HCT116 (cell line): Measurements from ENCODE around the gene CCSER1.
"Not testable (repeated sequence)": the region's sequence is repeated elsewhere in the genome, so short reads cannot be mapped to it uniquely, and the experiment has no call there.

Experiments
- CEBPB ChIP-seq: IDR thresholded peaks from 2 replicates; pipeline ENCODE4 v1.6.1; 2012; ENCODE audit warnings: low read depth
- EGR1 ChIP-seq: IDR thresholded peaks from 2 replicates; pipeline ENCODE4 v1.6.1; 2012; ENCODE audit warnings: low read depth
- EZH2 ChIP-seq: fragments of 200-600 bp; sonication (generic); IDR thresholded peaks from 2 replicates; pipeline ENCODE4 v1.6.1; 2017; ENCODE audit warnings: antibody characterized with exemption, mixed run types
- EZH2phosphoT487 ChIP-seq: fragments of 200-600 bp; IDR thresholded peaks from 2 replicates; pipeline ENCODE4 v1.6.1; 2018; ENCODE audit warnings: antibody characterized with exemption, borderline replicate concordance
- POLR2A ChIP-seq: IDR thresholded peaks from 2 replicates; pipeline ENCODE4 v1.7.0; 2011; ENCODE audit warnings: borderline replicate concordance; ENCODE audit not compliant: insufficient read depth, insufficient read length; ENCODE audit errors: extremely low read depth
- POLR2AphosphoS5 ChIP-seq: IDR thresholded peaks from 2 replicates; pipeline ENCODE4 v1.6.1; 2011; ENCODE audit warnings: mild to moderate bottlenecking, low read depth, low read length, moderate library complexity
- RAD21 ChIP-seq: IDR thresholded peaks from 2 replicates; pipeline ENCODE4 v1.6.1; 2012; ENCODE audit warnings: low read depth, mild to moderate bottlenecking
- SIN3A ChIP-seq: IDR thresholded peaks from 2 replicates; pipeline ENCODE4 v1.6.1; 2012; ENCODE audit warnings: low read depth
- SP1 ChIP-seq: IDR thresholded peaks from 2 replicates; pipeline ENCODE4 v1.6.1; 2012; ENCODE audit warnings: low read depth
- ZFX ChIP-seq: fragments of 450-650 bp; IDR thresholded peaks from 2 replicates; pipeline ENCODE4 v1.6.1; 2017
- TF ChIP-seq, protein P1 (sequence below), 3 experiments: fragments of 200-600 bp in 1 of 3; sonication (generic) in 1 of 3; IDR thresholded peaks in 2 of 3; conservative IDR thresholded peaks in 1 of 3; 2 replicates each; pipeline ENCODE4 v1.5.1; 2012 to 2017; ENCODE audit warnings: low read depth in 2 of 3, low read length in 2 of 3, antibody characterized with exemption in 1 of 3, borderline replicate concordance in 1 of 3, control low read depth in 1 of 3, mild to moderate bottlenecking in 1 of 3, mixed read lengths in 1 of 3, mixed run types in 1 of 3, moderate library complexity in 1 of 3; ENCODE audit not compliant: insufficient read depth in 1 of 3
- TF ChIP-seq, protein P2 (sequence below): IDR thresholded peaks from 2 replicates; pipeline ENCODE4 v1.6.1; 2012
- TF ChIP-seq, protein P3 (sequence below): IDR thresholded peaks from 2 replicates; pipeline ENCODE4 v1.6.1; 2012; ENCODE audit warnings: low read depth

DNA sequence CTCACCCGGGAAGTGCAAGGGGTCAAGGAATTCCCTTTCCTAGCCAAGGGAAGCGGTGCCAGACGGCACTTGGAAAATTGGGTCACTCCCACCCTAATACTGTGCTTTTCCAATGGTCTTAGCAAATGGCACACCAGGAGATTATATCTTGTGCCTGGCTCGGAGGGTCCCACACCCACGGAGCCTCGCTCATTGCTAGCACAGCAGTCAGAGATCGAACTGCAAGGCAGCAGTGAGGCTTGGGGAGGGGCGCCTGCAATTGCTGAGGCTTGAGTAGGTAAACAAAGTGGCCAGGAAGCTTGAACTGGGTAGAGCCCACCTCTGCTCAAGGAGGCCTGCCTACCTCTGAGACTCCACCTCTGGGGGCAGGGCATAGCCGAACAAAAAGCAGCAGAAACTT is 1335.4 kb downstream of the CCSER1 start:
- not testable (repeated sequence) for TF ChIP-seq POLR2A, EGR1, POLR2AphosphoS5, SP1, CEBPB, SIN3A, RAD21, EZH2, ZFX, EZH2phosphoT487
- TF ChIP-seq, protein P1, sequence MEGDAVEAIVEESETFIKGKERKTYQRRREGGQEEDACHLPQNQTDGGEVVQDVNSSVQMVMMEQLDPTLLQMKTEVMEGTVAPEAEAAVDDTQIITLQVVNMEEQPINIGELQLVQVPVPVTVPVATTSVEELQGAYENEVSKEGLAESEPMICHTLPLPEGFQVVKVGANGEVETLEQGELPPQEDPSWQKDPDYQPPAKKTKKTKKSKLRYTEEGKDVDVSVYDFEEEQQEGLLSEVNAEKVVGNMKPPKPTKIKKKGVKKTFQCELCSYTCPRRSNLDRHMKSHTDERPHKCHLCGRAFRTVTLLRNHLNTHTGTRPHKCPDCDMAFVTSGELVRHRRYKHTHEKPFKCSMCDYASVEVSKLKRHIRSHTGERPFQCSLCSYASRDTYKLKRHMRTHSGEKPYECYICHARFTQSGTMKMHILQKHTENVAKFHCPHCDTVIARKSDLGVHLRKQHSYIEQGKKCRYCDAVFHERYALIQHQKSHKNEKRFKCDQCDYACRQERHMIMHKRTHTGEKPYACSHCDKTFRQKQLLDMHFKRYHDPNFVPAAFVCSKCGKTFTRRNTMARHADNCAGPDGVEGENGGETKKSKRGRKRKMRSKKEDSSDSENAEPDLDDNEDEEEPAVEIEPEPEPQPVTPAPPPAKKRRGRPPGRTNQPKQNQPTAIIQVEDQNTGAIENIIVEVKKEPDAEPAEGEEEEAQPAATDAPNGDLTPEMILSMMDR (IDR thresholded peaks at IDR 0.05 in 2 of 3, conservative IDR thresholded peaks at IDR 0.05 in 1 of 3; ENCODE audit: borderline replicate concordance in 1 of 3, insufficient read depth in 1 of 3, low read depth in 2 of 3, low read length in 2 of 3): not testable (repeated sequence)
- TF ChIP-seq, protein P2, sequence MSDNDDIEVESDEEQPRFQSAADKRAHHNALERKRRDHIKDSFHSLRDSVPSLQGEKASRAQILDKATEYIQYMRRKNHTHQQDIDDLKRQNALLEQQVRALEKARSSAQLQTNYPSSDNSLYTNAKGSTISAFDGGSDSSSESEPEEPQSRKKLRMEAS: not testable (repeated sequence)
- TF ChIP-seq, protein P3, sequence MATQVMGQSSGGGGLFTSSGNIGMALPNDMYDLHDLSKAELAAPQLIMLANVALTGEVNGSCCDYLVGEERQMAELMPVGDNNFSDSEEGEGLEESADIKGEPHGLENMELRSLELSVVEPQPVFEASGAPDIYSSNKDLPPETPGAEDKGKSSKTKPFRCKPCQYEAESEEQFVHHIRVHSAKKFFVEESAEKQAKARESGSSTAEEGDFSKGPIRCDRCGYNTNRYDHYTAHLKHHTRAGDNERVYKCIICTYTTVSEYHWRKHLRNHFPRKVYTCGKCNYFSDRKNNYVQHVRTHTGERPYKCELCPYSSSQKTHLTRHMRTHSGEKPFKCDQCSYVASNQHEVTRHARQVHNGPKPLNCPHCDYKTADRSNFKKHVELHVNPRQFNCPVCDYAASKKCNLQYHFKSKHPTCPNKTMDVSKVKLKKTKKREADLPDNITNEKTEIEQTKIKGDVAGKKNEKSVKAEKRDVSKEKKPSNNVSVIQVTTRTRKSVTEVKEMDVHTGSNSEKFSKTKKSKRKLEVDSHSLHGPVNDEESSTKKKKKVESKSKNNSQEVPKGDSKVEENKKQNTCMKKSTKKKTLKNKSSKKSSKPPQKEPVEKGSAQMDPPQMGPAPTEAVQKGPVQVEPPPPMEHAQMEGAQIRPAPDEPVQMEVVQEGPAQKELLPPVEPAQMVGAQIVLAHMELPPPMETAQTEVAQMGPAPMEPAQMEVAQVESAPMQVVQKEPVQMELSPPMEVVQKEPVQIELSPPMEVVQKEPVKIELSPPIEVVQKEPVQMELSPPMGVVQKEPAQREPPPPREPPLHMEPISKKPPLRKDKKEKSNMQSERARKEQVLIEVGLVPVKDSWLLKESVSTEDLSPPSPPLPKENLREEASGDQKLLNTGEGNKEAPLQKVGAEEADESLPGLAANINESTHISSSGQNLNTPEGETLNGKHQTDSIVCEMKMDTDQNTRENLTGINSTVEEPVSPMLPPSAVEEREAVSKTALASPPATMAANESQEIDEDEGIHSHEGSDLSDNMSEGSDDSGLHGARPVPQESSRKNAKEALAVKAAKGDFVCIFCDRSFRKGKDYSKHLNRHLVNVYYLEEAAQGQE: not testable (repeated sequence)
